Esophagus squamous epithelium (tissue), 4 donors: Measurements from ENCODE around the gene ANO2.

ENCODE experiments used
- POLR2A ChIP-seq, 4 donors: fragments of 450-650 bp; IDR thresholded peaks; one replicate each; pipeline ENCODE4 v1.6.1; 2017; ENCODE audit warnings: antibody characterized with exemption in 4 of 4, mild to moderate bottlenecking in 4 of 4, moderate library complexity in 3 of 4
- TF ChIP-seq, protein P1 (sequence below), 6 experiments: fragments of 450-650 bp in 4 of 6; fragments of 200-600 bp in 2 of 6; sonication (generic) in 2 of 6; IDR thresholded peaks; one replicate each; pipeline ENCODE4 v1.5.1; 2016 to 2019; ENCODE audit warnings: antibody characterized with exemption in 6 of 6, mild to moderate bottlenecking in 4 of 6, moderate library complexity in 4 of 6

DNA sequence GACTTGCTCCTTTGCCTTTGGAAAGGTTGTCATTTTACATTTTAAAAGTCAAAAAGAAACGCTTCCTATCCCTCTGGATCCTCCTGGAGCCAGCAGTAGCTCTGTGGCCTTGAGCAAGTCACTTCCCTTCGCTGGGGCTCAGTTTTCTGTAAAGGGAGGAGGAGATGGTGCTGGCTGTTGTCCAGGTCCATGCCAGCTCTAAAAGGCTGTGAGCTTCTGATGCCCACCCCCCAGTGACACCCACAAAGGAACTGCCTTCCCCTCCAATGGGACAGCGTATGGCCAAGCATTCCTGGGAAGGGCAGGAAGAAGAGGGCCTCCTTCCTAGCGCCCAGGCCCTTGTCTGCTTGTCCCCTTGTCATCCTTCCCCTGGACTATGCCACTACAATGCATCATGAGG lies 431.7 kb downstream of the ANO2 start:
- TF ChIP-seq POLR2A (IDR thresholded peaks at IDR 0.05): no peak
- TF ChIP-seq, protein P1, sequence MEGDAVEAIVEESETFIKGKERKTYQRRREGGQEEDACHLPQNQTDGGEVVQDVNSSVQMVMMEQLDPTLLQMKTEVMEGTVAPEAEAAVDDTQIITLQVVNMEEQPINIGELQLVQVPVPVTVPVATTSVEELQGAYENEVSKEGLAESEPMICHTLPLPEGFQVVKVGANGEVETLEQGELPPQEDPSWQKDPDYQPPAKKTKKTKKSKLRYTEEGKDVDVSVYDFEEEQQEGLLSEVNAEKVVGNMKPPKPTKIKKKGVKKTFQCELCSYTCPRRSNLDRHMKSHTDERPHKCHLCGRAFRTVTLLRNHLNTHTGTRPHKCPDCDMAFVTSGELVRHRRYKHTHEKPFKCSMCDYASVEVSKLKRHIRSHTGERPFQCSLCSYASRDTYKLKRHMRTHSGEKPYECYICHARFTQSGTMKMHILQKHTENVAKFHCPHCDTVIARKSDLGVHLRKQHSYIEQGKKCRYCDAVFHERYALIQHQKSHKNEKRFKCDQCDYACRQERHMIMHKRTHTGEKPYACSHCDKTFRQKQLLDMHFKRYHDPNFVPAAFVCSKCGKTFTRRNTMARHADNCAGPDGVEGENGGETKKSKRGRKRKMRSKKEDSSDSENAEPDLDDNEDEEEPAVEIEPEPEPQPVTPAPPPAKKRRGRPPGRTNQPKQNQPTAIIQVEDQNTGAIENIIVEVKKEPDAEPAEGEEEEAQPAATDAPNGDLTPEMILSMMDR (IDR thresholded peaks at IDR 0.05): no peak
